COLO668 (cell line): Measurements from ENCODE around the gene KCNIP1.
"Not testable (repeated sequence)": the region's sequence is repeated elsewhere in the genome, so short reads cannot be mapped to it uniquely, and the experiment has no call there.

Experiments
- DNase-seq: peaks from one replicate; lab custom pipeline; 2025; ENCODE audit not compliant: unreplicated experiment; lab: John Stamatoyannopoulos, UW

KCNIP1 gene

DNA sequence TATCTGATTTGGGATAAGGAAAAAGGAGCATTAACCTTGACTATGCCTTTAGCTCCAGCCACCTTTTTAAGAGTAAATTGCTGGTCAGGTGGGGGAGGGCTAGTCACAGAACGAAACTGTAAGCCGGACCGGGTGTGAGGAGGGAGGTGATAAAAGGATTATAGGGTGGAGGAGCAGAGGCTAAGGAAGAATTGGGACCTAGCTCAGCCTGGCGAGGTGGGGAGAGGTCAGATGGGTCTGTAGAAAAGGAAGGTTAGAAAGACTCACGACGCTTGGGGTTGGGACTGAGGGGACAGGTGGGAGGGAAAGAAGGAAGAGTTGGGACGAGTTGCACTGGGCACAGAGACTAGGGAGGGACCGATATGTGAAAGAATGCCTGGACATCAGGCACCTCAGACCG, 262.0 kb downstream of the KCNIP1 start:
- DNase-seq = not testable (repeated sequence)

DNA sequence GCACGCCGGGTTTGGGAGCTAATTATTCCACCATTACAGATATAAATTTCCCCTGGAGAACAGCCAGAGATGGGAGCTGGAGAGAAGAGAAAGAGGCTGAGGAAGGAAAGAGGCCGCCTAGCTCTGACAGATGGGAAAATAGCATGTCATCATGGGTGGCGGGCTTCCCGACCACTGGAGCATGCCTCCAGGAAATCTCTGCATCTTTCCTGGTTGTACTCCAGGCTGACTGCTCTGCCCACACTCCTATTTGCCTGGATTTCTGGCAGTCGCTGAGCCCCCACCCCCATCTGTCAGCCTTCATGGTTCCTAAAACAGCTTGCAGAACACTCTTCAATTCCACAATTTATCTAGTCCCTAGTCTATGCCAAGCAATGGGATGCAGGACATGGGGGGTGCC, 265.4 kb downstream of the KCNIP1 start:
- no peak for DNase-seq

DNA sequence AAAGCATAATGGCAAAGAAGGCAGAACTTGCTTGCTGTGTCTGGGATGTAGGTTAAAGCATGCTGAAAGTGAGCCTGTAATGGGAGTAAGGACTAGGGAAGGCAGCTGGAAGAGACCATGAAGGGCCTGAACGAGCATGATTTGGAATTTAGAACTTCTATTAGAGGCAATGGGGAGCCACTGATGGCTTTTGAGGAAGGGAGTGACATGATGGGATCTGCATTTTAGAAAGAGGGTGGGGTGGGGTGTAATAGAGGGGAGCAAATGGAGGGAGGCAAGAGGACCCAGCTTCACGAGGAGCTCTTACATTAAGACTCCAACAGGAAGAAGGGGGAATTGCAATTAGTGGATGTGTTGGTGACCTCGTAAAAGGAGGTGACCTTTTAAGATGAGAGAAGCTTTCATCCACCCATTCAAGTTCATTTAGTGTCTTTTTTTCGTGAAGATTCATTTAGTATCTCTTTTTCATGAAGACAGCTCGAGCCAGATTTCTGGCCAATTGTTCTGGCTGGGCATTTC, 266.1 kb downstream of the KCNIP1 start:
- no peak for DNase-seq

DNA sequence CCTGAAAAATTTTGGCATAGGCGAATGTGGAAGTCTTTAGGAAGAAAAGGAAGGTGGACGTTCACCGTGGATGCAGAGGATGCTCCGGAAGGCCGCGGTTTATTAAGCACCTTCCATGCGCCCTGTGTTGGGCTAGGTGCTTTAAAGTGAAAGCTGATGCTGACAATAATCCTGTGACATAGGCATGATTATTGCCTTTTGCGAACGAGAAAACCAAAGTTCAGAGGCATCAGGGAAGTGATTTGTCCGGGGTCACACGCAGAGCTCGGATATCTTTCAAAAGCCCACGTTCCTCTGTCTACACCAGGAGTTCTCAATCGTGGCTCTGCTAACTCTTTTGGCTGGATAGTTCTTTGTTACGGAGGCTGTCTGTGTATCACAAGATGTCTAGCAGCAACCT, 267.7 kb downstream of the KCNIP1 start:
- no peak for DNase-seq

DNA sequence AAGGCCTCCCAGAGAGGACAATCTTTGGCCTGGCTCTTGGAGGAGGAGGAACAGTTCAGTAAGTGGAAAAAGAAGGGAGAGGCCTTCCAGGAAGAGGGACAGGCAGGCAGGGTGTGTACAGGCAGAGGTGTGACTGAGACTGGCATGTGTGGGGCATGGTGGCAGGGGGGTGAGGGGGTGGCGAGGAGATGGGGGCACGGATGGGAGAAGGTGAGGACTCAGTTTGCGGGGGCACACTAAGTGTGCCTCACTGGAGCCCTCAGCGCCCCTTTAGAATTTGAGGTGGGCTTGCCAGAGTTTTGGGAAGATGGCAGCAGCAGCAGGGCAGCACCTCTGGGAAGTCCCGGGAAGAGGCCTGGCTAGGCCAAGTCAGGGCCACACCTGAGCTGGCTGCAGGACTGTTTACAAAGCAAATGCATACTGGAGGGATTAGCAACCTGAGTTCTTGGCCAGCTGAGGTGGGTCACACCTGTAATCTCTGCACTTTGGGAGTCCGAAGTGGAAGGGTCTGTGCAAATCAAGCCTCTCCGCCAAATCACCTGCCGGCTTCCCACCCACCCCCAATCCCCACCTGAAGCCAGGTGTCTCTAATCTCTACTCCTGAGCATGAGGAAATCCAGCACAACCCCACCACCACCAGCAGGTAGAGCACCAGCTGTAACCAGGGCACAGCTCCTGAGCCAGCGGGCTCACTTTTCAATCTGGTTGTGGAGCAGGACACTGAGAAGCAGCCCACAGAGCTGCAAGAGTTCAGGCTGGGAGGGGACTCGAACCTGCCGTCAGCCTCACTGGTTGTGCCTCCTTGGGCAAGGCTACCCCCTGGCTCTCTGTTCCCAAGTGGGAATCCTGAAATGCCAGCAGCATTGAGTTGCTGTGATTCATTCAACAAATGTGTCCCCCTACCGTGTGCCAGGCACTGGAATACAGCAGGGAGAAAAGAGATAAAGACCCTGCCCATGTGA, 269.5 kb downstream of the KCNIP1 start:
- DNase-seq = no peak

DNA sequence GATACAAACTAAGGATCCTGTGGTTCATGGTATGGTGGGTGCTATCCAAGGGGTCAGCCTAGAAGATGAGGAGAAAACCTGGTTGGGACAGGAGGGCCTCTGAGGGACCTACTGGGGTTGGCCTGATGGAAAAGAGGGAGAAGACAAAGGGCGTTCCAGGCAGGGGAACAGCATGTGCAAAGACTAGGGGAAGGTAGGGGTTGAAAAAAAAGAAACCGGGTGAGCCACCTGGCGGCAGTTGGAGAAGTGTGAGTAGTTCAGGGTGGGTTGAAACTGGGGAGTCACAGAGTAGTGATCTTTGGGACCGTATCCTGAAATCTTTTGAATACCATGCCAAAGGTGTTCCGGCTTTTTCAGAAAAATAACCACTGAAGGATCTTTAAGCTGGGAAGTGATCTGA, 271.0 kb downstream of the KCNIP1 start:
- no peak for DNase-seq

DNA sequence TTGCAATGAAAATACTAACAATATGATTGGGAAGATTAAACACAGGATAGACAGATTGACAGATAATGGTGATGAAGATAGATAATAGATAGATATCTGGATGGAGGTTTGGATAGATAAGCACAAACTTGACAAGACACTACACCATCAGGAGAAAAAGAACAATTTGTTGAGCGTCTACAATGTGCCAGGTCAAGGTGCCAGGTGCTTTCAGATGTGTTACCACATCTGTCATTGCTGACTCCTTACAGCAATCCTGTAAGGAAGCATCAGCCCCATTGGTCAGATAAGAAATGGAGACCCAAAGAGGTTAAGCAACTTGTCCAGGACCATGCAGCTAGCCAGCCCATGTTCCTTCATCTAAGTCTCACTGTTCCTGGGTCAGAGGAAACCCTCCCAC, 278.1 kb downstream of the KCNIP1 start:
- DNase-seq = no peak

DNA sequence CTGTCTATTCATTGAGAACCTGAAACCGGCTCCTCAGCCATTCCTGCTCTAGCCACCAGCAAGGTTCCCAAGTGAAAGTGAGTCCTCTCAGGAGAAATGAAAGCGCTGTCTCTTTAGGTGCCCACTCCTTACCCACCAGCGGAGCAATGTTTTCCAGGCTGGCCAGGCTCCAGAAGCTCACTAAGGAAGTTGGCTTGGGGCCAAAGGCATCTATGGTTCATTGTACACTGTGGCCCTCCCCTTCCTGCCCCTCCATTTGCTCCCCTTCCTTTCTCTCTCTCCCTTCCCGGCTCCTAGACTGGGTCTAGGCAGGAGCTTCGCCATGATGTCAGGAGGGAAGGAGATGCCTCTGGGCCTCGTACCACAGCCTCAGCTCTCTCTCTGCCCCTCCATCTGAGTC, 278.6 kb downstream of the KCNIP1 start:
- DNase-seq = no peak

DNA sequence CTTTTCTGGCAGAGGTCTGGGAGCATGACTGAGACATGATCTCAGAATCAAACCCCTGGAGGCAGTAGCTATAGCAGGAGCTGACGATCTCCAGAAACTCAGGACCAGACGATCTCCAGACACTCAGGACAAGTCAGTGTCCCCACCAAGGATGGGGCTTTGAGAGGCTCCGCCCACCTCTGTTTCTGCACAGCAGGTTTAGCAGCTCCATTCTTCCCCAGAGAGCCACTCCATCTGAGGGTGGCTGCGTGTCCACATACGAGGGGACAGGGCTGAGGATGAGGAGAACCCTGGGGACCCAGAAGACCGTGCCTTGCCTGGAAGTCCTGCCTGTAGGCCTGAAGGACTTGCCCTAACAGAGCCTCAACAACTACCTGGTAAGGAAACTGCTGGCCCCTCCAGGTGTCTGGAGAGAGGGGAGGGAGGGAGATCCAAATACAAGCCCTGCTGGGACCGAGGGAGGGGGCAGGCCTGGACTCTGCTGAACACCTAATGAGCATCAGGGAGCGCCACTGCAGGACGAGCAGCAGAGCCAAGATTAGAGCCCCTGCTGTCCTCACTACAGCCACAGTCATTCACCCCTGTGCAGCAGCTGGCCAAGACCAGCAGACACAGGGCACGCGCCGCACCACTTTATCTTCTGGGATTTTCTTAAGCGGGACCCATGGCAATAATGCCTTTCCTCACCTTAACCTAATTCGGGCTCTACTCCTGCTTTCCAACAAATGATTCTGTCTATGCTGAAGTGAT, 279.9 kb downstream of the KCNIP1 start, which contains the start of gene GABRP:
GABRP (plus strand) TSS at position 228 of the 750 bp plus-strand sequence. CDS start 4,891 bp downstream, outside the sequence.
- DNase-seq = no peak

DNA sequence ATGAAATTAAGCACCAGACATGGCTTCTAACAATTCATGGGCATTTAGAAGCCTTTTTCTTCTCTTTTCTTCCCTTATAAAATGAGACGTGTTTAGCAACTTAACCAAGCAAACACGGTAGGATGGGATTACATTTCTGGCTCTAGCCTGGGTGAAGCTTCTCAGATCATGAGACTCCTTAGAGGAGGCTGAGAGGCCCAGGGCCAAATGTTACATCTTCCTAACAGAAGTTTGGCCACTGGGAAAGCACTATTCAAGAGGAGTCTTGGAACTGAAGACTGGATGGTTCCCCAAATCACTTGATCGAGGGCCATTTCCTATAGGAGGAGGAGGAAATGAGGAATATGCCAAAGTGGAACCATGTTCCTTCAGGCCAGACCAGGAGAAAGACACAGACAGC, 281.6 kb downstream of the KCNIP1 start:
- DNase-seq = no peak
